GM18868 (cell line): Measurements from ENCODE around the gene MGAT5.
A peak's percentile ranks its signal among the peaks of the same experiment; 100 is the strongest.
"Not testable (repeated sequence)": the region's sequence is repeated elsewhere in the genome, so short reads cannot be mapped to it uniquely, and the experiment has no call there.

Source experiments
- ATAC-seq: cut with Tn5 transposase; IDR thresholded peaks from one replicate; pipeline ENCODE4 v1.9.1; 2021; ENCODE audit warnings: mild to moderate bottlenecking, moderate library complexity; ENCODE audit not compliant: unreplicated experiment

MGAT5 gene

GRCh38 chr2:134276381-134277172 lies 22.7 kb downstream of the MGAT5 start:
- no peak for ATAC-seq

- ATAC-seq: no peak
Measured at GRCh38 chr2:134277223-134277622, 23.4 kb downstream of the MGAT5 start.

- ATAC-seq: no peak
Measured at GRCh38 chr2:134278553-134278952, 24.7 kb downstream of the MGAT5 start.

- ATAC-seq: no peak
Measured at GRCh38 chr2:134279417-134279816, 25.5 kb downstream of the MGAT5 start.

GRCh38 chr2:134280231-134280630 lies 26.4 kb downstream of the MGAT5 start:
- ATAC-seq: no peak

GRCh38 chr2:134280726-134281125 lies 26.9 kb downstream of the MGAT5 start:
- no peak for ATAC-seq

- ATAC-seq: no peak
Measured at GRCh38 chr2:134281815-134282419, 28.0 kb downstream of the MGAT5 start.

- peak; percentile 89 for ATAC-seq
Measured at GRCh38 chr2:134282629-134283400, 28.9 kb downstream of the MGAT5 start.

- ATAC-seq: no peak
Measured at GRCh38 chr2:134283661-134284060, 29.8 kb downstream of the MGAT5 start.

- no peak for ATAC-seq
Measured at GRCh38 chr2:134284119-134284670, 30.3 kb downstream of the MGAT5 start.

GRCh38 chr2:134287323-134287722 lies 33.5 kb downstream of the MGAT5 start:
- ATAC-seq: peak; percentile 49

GRCh38 chr2:134288814-134289213 lies 34.9 kb downstream of the MGAT5 start:
- ATAC-seq: no peak

GRCh38 chr2:134289225-134289624 lies 35.4 kb downstream of the MGAT5 start:
- ATAC-seq: no peak

GRCh38 chr2:134290358-134290757 lies 36.5 kb downstream of the MGAT5 start:
- peak; percentile 23 for ATAC-seq

GRCh38 chr2:134292514-134292913 lies 38.6 kb downstream of the MGAT5 start:
- ATAC-seq: no peak

GRCh38 chr2:134293719-134294537 lies 40.1 kb downstream of the MGAT5 start:
- ATAC-seq: peak; percentile 45

- ATAC-seq: not testable (repeated sequence)
Measured at GRCh38 chr2:134294598-134294997, 40.7 kb downstream of the MGAT5 start.

GRCh38 chr2:134295441-134295840 lies 41.6 kb downstream of the MGAT5 start:
- ATAC-seq: no peak

- ATAC-seq: no peak
Measured at GRCh38 chr2:134296301-134296700, 42.4 kb downstream of the MGAT5 start.

- ATAC-seq: no peak
Measured at GRCh38 chr2:134299334-134299733, 45.5 kb downstream of the MGAT5 start.

- ATAC-seq: no peak
Measured at GRCh38 chr2:134300585-134300984, 46.7 kb downstream of the MGAT5 start.
